ENCODE results near the gene FAM83E.
A peak's percentile ranks its signal among the peaks of the same experiment; 100 is the strongest.
"Not testable (repeated sequence)": the region's sequence is repeated elsewhere in the genome, so short reads cannot be mapped to it uniquely, and the experiment has no call there.

Gene FAM83E

GRCh38 chr19:48608798-48609263 is 6.0 kb downstream of the FAM83E start:
- peak in 1 of 2 experiments; percentile 28 for DNase-seq

DNA sequence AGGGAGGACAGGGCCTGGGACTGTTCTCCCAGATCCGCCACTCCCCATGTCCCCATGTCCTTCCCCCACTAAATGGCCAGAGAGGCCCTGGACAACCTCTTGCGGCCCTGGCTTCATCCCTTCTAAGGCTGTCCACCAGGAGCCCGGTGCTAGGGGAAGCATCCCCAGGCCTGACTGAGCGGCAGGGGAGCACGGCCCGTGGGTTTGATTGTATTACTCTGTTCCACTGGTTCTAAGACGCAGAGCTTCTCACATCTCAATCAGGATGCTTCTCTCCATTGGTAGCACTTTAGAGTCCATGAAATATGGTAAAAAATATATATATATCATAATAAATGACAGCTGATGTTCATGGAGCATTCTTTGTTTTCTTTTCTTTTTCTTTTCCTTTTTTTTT is 7.5 kb downstream of the FAM83E start:
- no peak for DNase-seq

GRCh38 chr19:48606463-48607358 is 8.2 kb downstream of the FAM83E start, which contains the start of gene SPACA4:
SPACA4 (plus strand) TSS chr19:48606742; CDS start chr19:48606979, 237 bp downstream.
- no peak for DNase-seq

GRCh38 chr19:48603850-48604249 is 11.0 kb downstream of the FAM83E start:
- no peak for DNase-seq

GRCh38 chr19:48603449-48603848 is 11.4 kb downstream of the FAM83E start:
- DNase-seq: no peak

- DNase-seq: no peak
These were observed 11.9 kb downstream of the FAM83E start for GRCh38 chr19:48603001-48603400.

DNA sequence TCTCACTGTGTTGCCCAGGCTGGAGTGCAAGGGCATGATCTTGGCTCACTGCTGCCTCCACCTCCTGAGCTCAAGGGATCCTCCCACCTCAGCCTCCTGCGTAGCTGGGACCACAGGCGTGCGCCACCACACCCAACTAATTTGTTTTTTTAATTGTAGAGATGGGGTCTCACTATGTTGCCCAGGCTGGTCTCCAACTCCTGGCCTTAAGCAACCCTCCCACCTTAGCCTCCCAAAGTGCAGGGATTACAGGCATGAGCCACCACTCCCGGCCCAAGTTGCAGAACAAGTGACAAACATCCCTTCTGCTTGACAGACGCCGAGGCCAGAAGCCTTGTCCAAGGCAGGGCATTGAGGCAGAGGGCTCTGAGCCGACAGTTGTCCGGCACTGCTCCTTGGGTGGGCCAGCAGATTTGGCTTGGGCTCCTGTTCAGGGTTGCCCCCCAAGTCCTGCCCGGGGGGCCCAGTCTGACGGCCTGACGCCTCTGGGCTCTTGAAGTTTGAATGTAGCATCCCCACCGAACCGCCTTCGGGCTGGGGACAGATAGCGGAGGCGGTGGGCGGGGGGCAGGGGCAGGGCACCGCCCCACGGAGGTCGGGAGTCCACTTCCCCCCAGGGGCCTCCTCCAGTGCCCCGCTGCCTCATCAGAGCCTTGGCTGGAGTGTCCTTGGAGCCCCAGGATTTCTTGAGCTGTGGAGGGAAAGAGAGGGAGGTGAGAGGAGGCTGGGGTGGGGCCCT is 14.0 kb downstream of the FAM83E start:
- DNase-seq: no peak

DNA sequence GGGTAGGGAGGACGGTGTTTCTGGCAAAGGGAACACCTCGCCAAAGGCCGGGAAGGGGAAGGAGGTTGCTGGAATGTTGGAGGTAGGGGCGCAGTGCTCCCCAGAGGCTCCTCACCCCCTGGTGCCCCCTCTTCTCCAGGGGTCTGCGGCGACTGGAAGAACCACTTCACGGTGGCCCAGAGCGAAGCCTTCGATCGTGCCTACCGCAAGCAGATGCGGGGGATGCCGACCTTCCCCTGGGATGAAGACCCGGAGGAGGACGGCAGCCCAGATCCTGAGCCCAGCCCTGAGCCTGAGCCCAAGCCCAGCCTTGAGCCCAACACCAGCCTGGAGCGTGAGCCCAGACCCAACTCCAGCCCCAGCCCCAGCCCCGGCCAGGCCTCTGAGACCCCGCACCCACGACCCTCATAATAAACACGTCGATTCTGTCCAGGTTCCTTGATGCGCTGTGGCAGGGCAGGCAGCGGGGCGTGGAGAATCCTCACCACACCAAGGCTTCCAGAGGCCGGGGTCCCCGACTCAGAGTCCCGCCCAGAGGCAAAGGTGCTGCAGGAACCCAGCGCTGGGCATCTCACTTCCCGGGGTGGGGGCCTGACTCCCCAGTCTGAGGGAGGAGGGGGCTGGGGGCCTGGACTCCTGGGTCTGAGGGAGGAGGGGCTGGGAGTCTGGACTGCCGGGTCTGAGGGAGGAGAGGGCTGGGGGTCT is 15.7 kb downstream of the FAM83E start:
- DNase-seq: no peak

GRCh38 chr19:48596679-48597465 is 18.0 kb downstream of the FAM83E start:
- no peak for DNase-seq

- DNase-seq: no peak
These were observed 18.6 kb downstream of the FAM83E start for GRCh38 chr19:48596237-48596636.

DNA sequence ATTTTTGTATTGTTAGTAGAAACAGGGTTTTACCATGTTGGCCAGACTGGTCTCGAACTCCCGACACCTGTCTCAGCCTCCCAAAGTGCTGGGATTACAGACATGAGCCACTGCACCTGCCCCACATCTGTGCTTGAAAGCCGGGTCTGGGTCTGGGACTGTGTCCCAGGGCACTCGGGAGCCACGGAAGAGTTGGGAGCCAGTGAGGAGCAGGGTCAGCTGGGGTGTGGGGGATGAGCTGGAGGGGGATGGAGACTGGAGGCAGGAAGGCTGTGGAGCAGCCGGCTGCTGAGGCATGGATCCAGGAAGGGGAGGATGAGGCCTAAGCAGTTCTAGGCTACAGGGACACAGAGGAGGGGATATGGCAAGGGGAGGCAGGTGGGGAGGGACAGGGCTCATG is 19.0 kb downstream of the FAM83E start:
- DNase-seq: no peak

DNA sequence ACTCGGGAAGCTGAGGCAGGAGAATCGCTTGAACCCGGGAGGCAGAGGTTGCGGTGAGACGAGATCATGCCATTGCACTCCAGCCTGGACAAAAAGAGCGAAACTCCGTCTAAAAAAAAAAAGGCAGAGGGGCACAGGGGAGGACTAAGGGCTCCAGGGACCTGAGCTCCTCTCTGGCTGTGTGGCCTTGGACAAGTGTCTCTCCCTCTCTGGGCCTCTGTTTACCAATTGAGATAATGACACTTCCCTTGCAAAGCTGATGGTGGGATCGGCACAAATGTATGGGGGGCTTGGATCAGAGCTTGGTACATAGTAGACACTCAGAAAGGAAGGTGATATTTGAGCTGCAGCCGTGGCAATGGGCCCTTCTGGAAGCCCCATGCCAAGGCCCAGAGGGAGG is 19.7 kb downstream of the FAM83E start:
- no peak for DNase-seq

DNA sequence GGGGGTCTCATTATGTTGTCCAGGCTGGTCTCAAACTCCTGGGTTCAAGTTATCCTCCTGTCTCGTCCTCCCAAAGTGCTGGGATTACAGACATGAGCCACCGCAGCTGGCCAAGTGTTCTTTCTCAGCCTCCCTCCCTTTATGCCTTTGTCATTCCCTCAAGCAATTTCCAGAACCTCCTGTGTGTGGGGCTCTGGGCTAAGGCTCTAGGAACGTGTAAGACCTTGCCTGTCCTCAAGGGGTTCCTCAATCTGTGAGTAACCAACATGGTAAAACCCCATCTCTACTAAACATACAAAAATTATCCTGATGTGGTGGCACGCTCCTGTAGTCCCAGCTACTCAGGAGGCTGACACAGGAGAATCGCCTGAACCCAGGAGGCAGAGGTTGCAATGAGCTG is 23.9 kb downstream of the FAM83E start:
- DNase-seq: no peak

DNA sequence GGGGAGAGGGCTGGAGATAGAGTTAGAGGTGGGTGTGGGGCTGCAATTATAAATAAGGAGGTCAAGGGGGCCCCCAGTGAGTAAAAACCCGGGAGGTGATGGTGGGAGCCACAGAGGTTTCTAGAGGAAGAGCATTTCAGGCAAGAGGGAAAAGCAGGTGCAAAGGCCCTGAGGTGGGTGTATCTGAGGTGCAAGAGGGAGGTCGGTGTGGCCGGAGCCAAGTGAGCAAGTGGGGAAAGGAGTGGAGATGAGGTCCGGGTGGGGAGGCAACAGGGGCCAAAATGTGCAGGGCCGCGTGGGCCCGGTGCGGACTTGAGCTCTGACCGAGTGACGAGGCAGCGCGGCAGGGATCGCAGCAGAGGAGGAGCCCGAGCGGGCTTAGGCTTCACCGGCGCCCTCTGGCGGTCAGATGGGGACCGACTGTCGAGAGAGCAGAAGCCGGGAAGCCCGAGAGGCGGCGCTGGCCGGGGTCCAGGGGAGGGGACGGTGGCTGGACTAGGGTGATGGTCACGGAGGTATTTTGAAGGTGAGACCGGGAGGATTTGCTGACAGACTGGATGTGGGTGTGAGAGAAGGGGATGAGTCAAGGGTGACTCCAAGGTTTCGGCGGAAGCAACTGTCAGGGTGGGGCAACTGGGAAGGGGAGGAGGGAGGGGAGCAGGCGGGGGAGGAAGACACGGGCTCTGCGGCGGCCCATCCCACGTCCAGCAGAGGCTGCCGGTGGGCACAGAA is 26.0 kb downstream of the FAM83E start:
- peak; percentile 33 to 82 for DNase-seq

DNA sequence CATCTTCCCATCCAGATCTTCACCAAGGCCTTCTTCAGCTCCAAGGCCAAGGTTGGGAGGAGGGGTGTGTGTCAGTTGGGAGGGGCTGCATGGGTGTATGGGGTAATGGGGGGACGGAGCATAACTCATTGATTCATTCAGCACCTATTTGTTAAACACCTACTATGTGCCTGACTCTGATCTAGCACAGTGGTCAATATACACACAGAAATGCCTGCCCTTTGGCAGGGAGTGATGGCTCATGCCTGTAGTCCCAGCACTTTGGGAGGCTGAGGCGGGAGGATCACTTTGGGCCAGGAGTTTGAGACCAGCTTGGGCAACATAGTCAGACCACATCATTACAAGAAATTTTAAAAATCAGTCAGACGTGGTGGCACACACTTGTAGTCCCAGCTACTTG is 27.5 kb downstream of the FAM83E start:
- no peak for DNase-seq

DNA sequence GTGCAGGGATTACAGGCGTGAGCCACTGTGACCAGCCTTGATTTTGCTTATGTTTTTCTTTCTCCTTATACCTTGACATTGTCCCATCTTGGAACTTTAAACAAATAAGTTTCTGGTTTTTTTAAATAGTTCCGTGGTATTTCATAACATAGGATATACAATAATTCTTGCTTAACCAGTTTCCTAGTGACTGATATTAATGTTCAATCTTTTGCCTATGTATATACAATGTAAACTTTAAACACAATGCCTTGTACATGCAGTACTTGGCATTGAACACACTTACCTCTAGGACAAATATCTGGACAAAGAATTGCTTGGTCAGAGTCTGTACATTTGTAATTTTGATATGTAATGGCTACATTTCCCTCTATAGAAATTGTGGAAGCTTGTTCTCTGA is 32.7 kb downstream of the FAM83E start:
- DNase-seq: no peak

DNA sequence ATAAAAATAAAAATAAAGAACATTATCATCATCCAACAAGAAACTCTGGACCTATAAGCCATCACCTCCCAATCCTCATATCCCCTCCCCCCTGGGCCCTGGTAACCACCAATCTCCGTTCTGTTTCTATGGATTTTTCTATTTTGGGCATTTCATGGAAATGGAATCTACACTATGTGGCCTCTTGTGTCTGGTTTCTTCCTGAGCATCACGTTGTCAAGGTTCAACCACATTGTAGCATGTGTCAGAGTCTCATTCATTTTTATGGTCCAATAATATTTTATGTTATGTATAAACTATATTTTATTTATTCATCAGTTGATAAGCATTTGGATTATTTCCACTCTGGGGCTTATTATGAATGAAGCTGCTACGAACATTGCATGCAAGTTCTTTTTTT is 36.0 kb downstream of the FAM83E start:
- no peak for DNase-seq

GRCh38 chr19:48577908-48578307 is 37.0 kb downstream of the FAM83E start:
- DNase-seq: not testable (repeated sequence)

DNA sequence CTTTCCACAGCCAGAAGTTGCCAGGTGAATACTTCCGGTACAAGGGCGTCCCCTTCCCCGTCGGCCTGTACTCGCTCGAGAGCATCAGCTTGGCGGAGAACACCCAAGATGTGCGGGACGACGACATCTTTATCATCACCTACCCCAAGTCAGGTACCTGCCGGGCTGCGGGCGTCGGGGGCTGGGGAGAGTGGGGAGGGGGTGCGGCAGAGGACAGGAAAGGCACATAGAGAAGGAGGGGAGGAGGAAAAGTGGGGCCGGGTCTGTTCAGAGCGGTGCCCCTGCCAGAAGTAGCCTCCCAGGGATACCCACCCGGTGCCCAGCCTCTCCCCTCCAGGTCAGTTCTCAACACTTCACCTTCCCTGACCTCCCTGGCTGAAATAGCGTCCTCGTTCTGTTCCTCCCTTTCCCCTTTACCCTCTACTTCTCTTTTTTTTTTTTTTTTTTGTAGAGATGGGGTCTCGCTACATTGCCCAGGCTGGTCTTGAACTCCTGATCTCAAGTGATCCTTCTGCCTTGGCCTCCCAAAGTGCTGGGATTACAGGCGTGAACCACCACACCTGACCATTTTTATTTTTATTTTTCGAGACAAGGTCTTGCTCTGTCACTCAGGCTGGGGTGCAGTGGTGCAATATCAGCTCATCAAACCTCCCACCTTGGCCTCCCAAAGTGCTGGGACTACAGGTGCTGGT is 38.8 kb downstream of the FAM83E start:
- no peak for DNase-seq

- no peak for DNase-seq
These were observed 41.7 kb downstream of the FAM83E start for GRCh38 chr19:48573163-48573505.
